ENCODE measurements around the gene GBGT1.

DNA sequence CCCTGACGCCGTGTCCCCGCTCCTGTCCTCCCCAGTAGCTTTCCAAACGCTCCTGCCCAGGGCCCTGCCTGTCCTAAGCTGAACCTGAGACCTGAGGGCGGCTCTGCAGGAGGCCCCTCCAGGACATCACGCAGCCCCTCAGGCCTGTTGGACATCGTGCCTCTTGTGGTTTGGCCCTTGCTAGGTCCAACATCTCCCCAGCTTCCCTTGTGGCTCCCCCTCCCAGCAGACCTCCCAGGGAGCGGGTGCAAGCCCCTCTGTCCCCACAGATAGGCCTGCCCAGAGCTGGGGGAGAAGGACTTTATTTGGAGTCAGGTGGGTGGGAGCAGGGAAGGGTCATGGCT, 41.3 kb upstream of the GBGT1 start:
- TF ChIP-seq POLR2A (IDR thresholded peaks at IDR 0.05; ENCODE audit: low read depth, low read length) (no peak), POLR2AphosphoS5 (IDR thresholded peaks at IDR 0.05; ENCODE audit: low read depth, low read length) (no peak)
